ENCODE data around the gene SYT17. TPM values are rescaled to one million over a fixed set of nuclear protein-coding genes. Genes with fewer than 3 reads are reported as not detected.

SYT17 gene
- polyA plus RNA-seq, 1 donor (not counting 4 experiments of a cell fraction or from before 2014, with no cell fraction given) = not detected

GRCh38 chr16:19284207-19284606, 116.2 kb downstream of the SYT17 start:
- TF ChIP-seq EZH2 (IDR thresholded peaks at IDR 0.05; ENCODE audit: low read length) = no peak
- no peak overlapping the region for H2AFZ ChIP-seq (ENCODE audit: control insufficient read depth, low read length)
- dilution Hi-C loops (cut with MboI; ENCODE audit: extremely low pct_ligation_motif_present, low sequenced_read_pairs) = no loop called here
- H3K27ac ChIP-seq (ENCODE audit: control insufficient read depth, insufficient read depth, low read length) = no peak overlapping the region
- no peaks in the 10 kb centered on the region for H3K79me2 ChIP-seq (ENCODE audit: control insufficient read depth, insufficient read depth, low read length)
- H3K9ac ChIP-seq (ENCODE audit: control insufficient read depth, extremely low read depth, insufficient read depth, low read length) = no peak overlapping the region
- no peaks in the 10 kb centered on the region for H3K27me3 ChIP-seq (ENCODE audit: control insufficient read depth, extremely low read depth, insufficient read depth, low read length)
- no peaks in the 10 kb centered on the region for H3K9me3 ChIP-seq (ENCODE audit: control insufficient read depth, low read depth, low read length)
- H3K4me1 ChIP-seq (ENCODE audit: control insufficient read depth, extremely low read depth, insufficient read depth, low read length) = peaks cover 9% of the 10 kb centered on the region
- H3K4me2 ChIP-seq (ENCODE audit: control insufficient read depth, extremely low read depth, insufficient read depth, low read depth, low read length) = no peak overlapping the region
- peak; percentile 81 for FAIRE-seq
- no peaks in the 10 kb centered on the region for H4K20me1 ChIP-seq (ENCODE audit: control insufficient read depth, extremely low read depth, insufficient read depth, low read length)
- no peaks in the 10 kb centered on the region for H3K9me1 ChIP-seq (ENCODE audit: control insufficient read depth, extremely low read depth, insufficient read depth, low read length)
- no peak overlapping the region for H3K4me3 ChIP-seq (ENCODE audit: control insufficient read depth in 2 of 3, extremely low read depth in 1 of 3, insufficient read depth in 2 of 3, low read depth in 1 of 3, low read length in 3 of 3)
- H3K36me3 ChIP-seq (ENCODE audit: control insufficient read depth in 2 of 2, extremely low read depth in 1 of 2, insufficient read depth in 2 of 2, low read length in 2 of 2) = no peaks in the 10 kb centered on the region
- peak; percentile 68 for DNase-seq (ENCODE audit: low read depth, low spot score)

GRCh38 chr16:19285431-19285830, 117.4 kb downstream of the SYT17 start, which contains the start of gene CLEC19A:
Gene CLEC19A, plus strand, starts transcription at chr16:19285731. Its CDS starts 121 bp downstream, at chr16:19285852.
- Histone ChIP-seq H3K9ac (ENCODE audit: control insufficient read depth, extremely low read depth, insufficient read depth, low read length) (no peak within 1 kb of the TSS), H4K20me1 (ENCODE audit: control insufficient read depth, extremely low read depth, insufficient read depth, low read length) (no peaks in the 10 kb centered on the region), H2AFZ (ENCODE audit: control insufficient read depth, low read length) (no peak within 1 kb of the TSS), H3K4me2 (ENCODE audit: control insufficient read depth, extremely low read depth, insufficient read depth, low read depth, low read length) (no peak within 1 kb of the TSS), H3K9me3 (ENCODE audit: control insufficient read depth, low read depth, low read length) (no peaks in the 10 kb centered on the region), H3K27ac (ENCODE audit: control insufficient read depth, insufficient read depth, low read length) (no peak within 1 kb of the TSS), H3K36me3 (ENCODE audit: control insufficient read depth in 2 of 2, extremely low read depth in 1 of 2, insufficient read depth in 2 of 2, low read length in 2 of 2) (no peaks in the 10 kb centered on the region), H3K4me3 (ENCODE audit: control insufficient read depth in 2 of 3, extremely low read depth in 1 of 3, insufficient read depth in 2 of 3, low read depth in 1 of 3, low read length in 3 of 3) (no peak within 1 kb of the TSS), H3K4me1 (ENCODE audit: control insufficient read depth, extremely low read depth, insufficient read depth, low read length) (peaks cover 9% of the 10 kb centered on the region), H3K27me3 (ENCODE audit: control insufficient read depth, extremely low read depth, insufficient read depth, low read length) (no peaks in the 10 kb centered on the region), H3K79me2 (ENCODE audit: control insufficient read depth, insufficient read depth, low read length) (no peaks in the 10 kb centered on the region), H3K9me1 (ENCODE audit: control insufficient read depth, extremely low read depth, insufficient read depth, low read length) (no peaks in the 10 kb centered on the region)
- no peak for FAIRE-seq
- DNase-seq (ENCODE audit: low read depth, low spot score) = no peak
- dilution Hi-C loops (cut with MboI; ENCODE audit: extremely low pct_ligation_motif_present, low sequenced_read_pairs) = no loop called here
- TF ChIP-seq CTCF (optimal IDR thresholded peaks at IDR 0.05 in 1 of 3, IDR thresholded peaks at IDR 0.05 in 1 of 3, conservative IDR thresholded peaks at IDR 0.05 in 1 of 3; ENCODE audit: extremely low read depth in 1 of 3, insufficient read depth in 2 of 3, low read length in 3 of 3) (no peak), EZH2 (IDR thresholded peaks at IDR 0.05; ENCODE audit: low read length) (no peak)

GRCh38 chr16:19286827-19287226, 118.8 kb downstream of the SYT17 start:
- no peaks in the 10 kb centered on the region for H3K36me3 ChIP-seq (ENCODE audit: control insufficient read depth in 2 of 2, extremely low read depth in 1 of 2, insufficient read depth in 2 of 2, low read length in 2 of 2)
- no peak for DNase-seq (ENCODE audit: low read depth, low spot score)
- TF ChIP-seq CTCF (optimal IDR thresholded peaks at IDR 0.05 in 1 of 3, IDR thresholded peaks at IDR 0.05 in 1 of 3, conservative IDR thresholded peaks at IDR 0.05 in 1 of 3; ENCODE audit: extremely low read depth in 1 of 3, insufficient read depth in 2 of 3, low read length in 3 of 3) (no peak), EZH2 (IDR thresholded peaks at IDR 0.05; ENCODE audit: low read length) (no peak)

More at GRCh38 chr16:19286827-19287226, 118.8 kb downstream of the SYT17 start:
- H3K9me1 ChIP-seq (ENCODE audit: control insufficient read depth, extremely low read depth, insufficient read depth, low read length) = no peaks in the 10 kb centered on the region
- H3K79me2 ChIP-seq (ENCODE audit: control insufficient read depth, insufficient read depth, low read length) = no peaks in the 10 kb centered on the region
- dilution Hi-C loops (cut with MboI; ENCODE audit: extremely low pct_ligation_motif_present, low sequenced_read_pairs) = no loop called here
- H3K9ac ChIP-seq (ENCODE audit: control insufficient read depth, extremely low read depth, insufficient read depth, low read length) = no peak overlapping the region
- no peak overlapping the region for H3K4me3 ChIP-seq (ENCODE audit: control insufficient read depth in 2 of 3, extremely low read depth in 1 of 3, insufficient read depth in 2 of 3, low read depth in 1 of 3, low read length in 3 of 3)
- no peaks in the 10 kb centered on the region for H3K9me3 ChIP-seq (ENCODE audit: control insufficient read depth, low read depth, low read length)
- no peaks in the 10 kb centered on the region for H3K27me3 ChIP-seq (ENCODE audit: control insufficient read depth, extremely low read depth, insufficient read depth, low read length)
- no peak overlapping the region for H3K4me2 ChIP-seq (ENCODE audit: control insufficient read depth, extremely low read depth, insufficient read depth, low read depth, low read length)
- no peak for FAIRE-seq
- peaks cover 9% of the 10 kb centered on the region for H3K4me1 ChIP-seq (ENCODE audit: control insufficient read depth, extremely low read depth, insufficient read depth, low read length)
- H4K20me1 ChIP-seq (ENCODE audit: control insufficient read depth, extremely low read depth, insufficient read depth, low read length) = no peaks in the 10 kb centered on the region
- H2AFZ ChIP-seq (ENCODE audit: control insufficient read depth, low read length) = no peak overlapping the region
- no peak overlapping the region for H3K27ac ChIP-seq (ENCODE audit: control insufficient read depth, insufficient read depth, low read length)
